Measurements from ENCODE around the gene MPV17L2.
"Not testable (repeated sequence)": the region's sequence is repeated elsewhere in the genome, so short reads cannot be mapped to it uniquely, and the experiment has no call there.

The MPV17L2 gene

DNA sequence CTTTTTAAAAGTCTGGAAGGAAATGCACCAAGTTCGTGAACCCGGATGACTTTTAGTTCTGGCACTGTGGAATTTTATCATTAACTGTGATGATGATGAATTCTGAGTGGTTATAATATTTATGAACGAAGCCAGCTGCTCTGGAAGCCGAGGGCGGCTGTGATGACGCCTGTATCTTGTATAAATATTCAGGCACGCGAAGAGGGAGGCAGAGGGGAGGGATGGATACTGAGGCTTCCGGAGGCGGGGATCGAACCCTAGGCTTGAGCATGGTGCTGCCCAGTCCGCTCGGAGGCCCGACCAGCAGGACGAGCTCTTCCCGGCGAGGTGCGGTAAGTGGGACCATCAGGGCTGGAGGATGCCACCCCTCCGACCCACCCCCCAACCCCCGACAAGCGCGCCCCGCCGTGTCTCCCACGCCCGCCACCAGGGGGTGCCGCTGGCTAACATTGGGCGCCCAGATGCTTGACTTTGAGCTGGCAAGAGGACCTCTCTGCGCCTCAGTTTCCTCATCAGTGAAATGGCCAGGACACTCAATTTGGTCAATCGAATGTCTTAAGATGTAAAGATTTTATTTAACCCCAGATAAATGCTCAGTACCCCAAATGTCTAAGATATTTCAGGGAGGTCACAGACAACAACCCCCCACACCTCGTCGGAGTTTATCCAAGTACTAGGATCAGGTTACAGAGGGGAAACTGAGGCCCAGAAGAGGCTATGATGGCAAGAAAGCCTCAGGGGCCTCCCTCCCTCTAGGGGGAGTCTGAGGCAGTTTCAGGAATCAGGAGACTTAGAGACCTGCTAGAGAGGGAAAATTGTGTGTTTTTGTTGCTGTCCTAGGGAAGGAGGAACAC is 15.3 kb downstream of the MPV17L2 start:
- H3K27me3 ChIP-seq (replicated peaks; ENCODE audit: insufficient read depth, low read length) = peaks cover 47% of the 10 kb centered on the region
- no peaks in the 10 kb centered on the region for H3K36me3 ChIP-seq (replicated peaks; ENCODE audit: insufficient read depth, low read length)
- H2AFZ ChIP-seq (ENCODE audit: low read length) = no peak overlapping the region
- no peak overlapping the region for H3K27ac ChIP-seq (ENCODE audit: low read length)
- peaks cover 5% of the 10 kb centered on the region for H3K4me1 ChIP-seq (ENCODE audit: low read length)
- peak; percentile 35 for DNase-seq
- H4K20me1 ChIP-seq (ENCODE audit: insufficient read depth, low read length) = no peaks in the 10 kb centered on the region
- H3K4me2 ChIP-seq (ENCODE audit: low read depth, low read length) = no peak overlapping the region
- H3K79me2 ChIP-seq (ENCODE audit: low read length) = peaks cover 2% of the 10 kb centered on the region; the same call in 1 of the 2 replicates
- no peak for TF ChIP-seq EZH2 (optimal IDR thresholded peaks at IDR 0.05; ENCODE audit: low read depth, low read length)
- TF ChIP-seq, protein P1, sequence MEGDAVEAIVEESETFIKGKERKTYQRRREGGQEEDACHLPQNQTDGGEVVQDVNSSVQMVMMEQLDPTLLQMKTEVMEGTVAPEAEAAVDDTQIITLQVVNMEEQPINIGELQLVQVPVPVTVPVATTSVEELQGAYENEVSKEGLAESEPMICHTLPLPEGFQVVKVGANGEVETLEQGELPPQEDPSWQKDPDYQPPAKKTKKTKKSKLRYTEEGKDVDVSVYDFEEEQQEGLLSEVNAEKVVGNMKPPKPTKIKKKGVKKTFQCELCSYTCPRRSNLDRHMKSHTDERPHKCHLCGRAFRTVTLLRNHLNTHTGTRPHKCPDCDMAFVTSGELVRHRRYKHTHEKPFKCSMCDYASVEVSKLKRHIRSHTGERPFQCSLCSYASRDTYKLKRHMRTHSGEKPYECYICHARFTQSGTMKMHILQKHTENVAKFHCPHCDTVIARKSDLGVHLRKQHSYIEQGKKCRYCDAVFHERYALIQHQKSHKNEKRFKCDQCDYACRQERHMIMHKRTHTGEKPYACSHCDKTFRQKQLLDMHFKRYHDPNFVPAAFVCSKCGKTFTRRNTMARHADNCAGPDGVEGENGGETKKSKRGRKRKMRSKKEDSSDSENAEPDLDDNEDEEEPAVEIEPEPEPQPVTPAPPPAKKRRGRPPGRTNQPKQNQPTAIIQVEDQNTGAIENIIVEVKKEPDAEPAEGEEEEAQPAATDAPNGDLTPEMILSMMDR (IDR thresholded peaks at IDR 0.05; ENCODE audit: low read length) = peak; percentile 62
- TF ChIP-seq EZH2phosphoT487 (IDR thresholded peaks at IDR 0.05; ENCODE audit: low read length) = no peak
- no peaks in the 10 kb centered on the region for H3K9me2 ChIP-seq (replicated peaks; ENCODE audit: insufficient read depth, low read length)
- no peak overlapping the region for H3K4me3 ChIP-seq (ENCODE audit: low read length)
- H3F3A ChIP-seq (ENCODE audit: insufficient read depth, low read length) = peaks cover 6% of the 10 kb centered on the region
- H3K9ac ChIP-seq (ENCODE audit: low read length) = no peak overlapping the region
- H3K9me3 ChIP-seq (replicated peaks; ENCODE audit: insufficient read depth, low read length) = no peaks in the 10 kb centered on the region

- not testable (repeated sequence) for DNase-seq
These were observed 16.9 kb downstream of the MPV17L2 start for GRCh38 chr19:18209912-18210311.

GRCh38 chr19:18211683-18212082 is 18.7 kb downstream of the MPV17L2 start:
- no peak overlapping the region for H3K9ac ChIP-seq (ENCODE audit: low read length)

More at GRCh38 chr19:18209912-18210311, 16.9 kb downstream of the MPV17L2 start:
- peaks cover 60% of the 10 kb centered on the region for H3K27me3 ChIP-seq (replicated peaks; ENCODE audit: insufficient read depth, low read length)
- not testable (repeated sequence) for H3K4me2 ChIP-seq (ENCODE audit: low read depth, low read length); H3K4me3 ChIP-seq (ENCODE audit: low read length); H3K9ac ChIP-seq (ENCODE audit: low read length); H3F3A ChIP-seq (ENCODE audit: insufficient read depth, low read length); H3K9me2 ChIP-seq (replicated peaks; ENCODE audit: insufficient read depth, low read length); H2AFZ ChIP-seq (ENCODE audit: low read length); H3K4me1 ChIP-seq (ENCODE audit: low read length); H3K9me3 ChIP-seq (replicated peaks; ENCODE audit: insufficient read depth, low read length); H3K36me3 ChIP-seq (replicated peaks; ENCODE audit: insufficient read depth, low read length); H3K27ac ChIP-seq (ENCODE audit: low read length); H4K20me1 ChIP-seq (ENCODE audit: insufficient read depth, low read length); H3K79me2 ChIP-seq (ENCODE audit: low read length)

More at GRCh38 chr19:18211683-18212082, 18.7 kb downstream of the MPV17L2 start:
- Histone ChIP-seq H3K9me3 (replicated peaks; ENCODE audit: insufficient read depth, low read length) (no peaks in the 10 kb centered on the region), H3K9me2 (replicated peaks; ENCODE audit: insufficient read depth, low read length) (no peaks in the 10 kb centered on the region), H3K27ac (ENCODE audit: low read length) (no peak overlapping the region), H3K36me3 (replicated peaks; ENCODE audit: insufficient read depth, low read length) (no peaks in the 10 kb centered on the region), H2AFZ (ENCODE audit: low read length) (no peak overlapping the region), H3K4me1 (ENCODE audit: low read length) (no peaks in the 10 kb centered on the region), H3K27me3 (replicated peaks; ENCODE audit: insufficient read depth, low read length) (peaks cover 68% of the 10 kb centered on the region), H3K4me3 (ENCODE audit: low read length) (no peak overlapping the region), H3F3A (ENCODE audit: insufficient read depth, low read length) (no peaks in the 10 kb centered on the region), H3K4me2 (ENCODE audit: low read depth, low read length) (no peak overlapping the region), H3K79me2 (ENCODE audit: low read length) (no peaks in the 10 kb centered on the region), H4K20me1 (ENCODE audit: insufficient read depth, low read length) (no peaks in the 10 kb centered on the region)
- TF ChIP-seq, protein P1 (IDR thresholded peaks at IDR 0.05; ENCODE audit: low read length) = no peak
- TF ChIP-seq EZH2phosphoT487 (IDR thresholded peaks at IDR 0.05; ENCODE audit: low read length) (no peak), EZH2 (optimal IDR thresholded peaks at IDR 0.05; ENCODE audit: low read depth, low read length) (no peak)
- no peak for DNase-seq

Measured in MM.1S (cell line).